GM12865 (cell line): ENCODE results near the gene BCAR3.
"Not testable (repeated sequence)": the region's sequence is repeated elsewhere in the genome, so short reads cannot be mapped to it uniquely, and the experiment has no call there.

Source experiments
- DNase-seq: peaks from one replicate; pipeline ENCODE4 v3.0.0; 2010; ENCODE audit warnings: low read depth
- H3K4me3 ChIP-seq: 2 replicates; pipeline ENCODE4 v1.5.1; 2011; ENCODE audit warnings: mild to moderate bottlenecking, low read depth, low read length, control low read depth
- TF ChIP-seq, protein P1 (sequence below): IDR thresholded peaks from 2 replicates; pipeline ENCODE4 v1.5.1; 2011; ENCODE audit warnings: low read length, control low read depth, low read depth, inconsistent platforms; ENCODE audit not compliant: insufficient read depth; ENCODE audit errors: missing control alignments

BCAR3 gene

DNA sequence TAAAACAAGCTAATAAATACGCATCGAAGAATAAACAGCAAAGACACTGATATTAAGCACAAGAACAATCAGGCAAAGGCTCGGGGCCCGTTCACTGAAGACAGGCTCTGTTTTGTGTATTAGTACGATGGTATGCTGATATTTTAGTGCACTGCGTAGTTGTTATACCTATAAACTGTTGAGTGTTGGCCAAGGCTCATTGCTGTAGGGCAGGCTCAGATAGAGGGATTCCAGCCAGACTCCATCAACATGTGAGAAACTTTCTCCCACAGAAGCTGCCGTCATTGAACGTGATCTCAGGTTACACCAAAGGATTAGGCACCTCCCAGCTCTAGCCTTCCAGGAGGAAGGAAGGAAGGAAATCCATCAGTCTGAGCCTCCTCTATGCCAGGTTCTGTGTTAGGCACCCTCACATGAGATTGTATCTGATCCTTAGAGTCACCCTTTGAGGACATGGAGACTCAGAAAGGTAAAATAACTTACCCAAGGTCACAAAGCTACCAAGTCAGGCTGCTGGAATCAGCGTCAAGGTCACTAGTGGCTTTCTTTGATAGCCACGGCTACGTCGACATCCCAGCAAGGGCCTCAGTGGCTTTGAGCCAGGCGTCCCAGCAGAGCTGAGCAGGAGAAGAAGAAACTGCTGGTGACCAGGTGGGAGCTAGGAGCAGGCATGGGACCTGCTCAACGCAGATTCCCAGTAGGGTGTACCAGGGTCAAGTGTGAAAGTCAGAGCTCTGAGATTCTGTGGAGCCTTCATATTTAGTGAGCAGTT, 14.8 kb downstream of the BCAR3 start:
- H3K4me3 ChIP-seq, result no peak overlapping the region
- TF ChIP-seq, protein P1, sequence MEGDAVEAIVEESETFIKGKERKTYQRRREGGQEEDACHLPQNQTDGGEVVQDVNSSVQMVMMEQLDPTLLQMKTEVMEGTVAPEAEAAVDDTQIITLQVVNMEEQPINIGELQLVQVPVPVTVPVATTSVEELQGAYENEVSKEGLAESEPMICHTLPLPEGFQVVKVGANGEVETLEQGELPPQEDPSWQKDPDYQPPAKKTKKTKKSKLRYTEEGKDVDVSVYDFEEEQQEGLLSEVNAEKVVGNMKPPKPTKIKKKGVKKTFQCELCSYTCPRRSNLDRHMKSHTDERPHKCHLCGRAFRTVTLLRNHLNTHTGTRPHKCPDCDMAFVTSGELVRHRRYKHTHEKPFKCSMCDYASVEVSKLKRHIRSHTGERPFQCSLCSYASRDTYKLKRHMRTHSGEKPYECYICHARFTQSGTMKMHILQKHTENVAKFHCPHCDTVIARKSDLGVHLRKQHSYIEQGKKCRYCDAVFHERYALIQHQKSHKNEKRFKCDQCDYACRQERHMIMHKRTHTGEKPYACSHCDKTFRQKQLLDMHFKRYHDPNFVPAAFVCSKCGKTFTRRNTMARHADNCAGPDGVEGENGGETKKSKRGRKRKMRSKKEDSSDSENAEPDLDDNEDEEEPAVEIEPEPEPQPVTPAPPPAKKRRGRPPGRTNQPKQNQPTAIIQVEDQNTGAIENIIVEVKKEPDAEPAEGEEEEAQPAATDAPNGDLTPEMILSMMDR, result no peak
- DNase-seq, result no peak

DNA sequence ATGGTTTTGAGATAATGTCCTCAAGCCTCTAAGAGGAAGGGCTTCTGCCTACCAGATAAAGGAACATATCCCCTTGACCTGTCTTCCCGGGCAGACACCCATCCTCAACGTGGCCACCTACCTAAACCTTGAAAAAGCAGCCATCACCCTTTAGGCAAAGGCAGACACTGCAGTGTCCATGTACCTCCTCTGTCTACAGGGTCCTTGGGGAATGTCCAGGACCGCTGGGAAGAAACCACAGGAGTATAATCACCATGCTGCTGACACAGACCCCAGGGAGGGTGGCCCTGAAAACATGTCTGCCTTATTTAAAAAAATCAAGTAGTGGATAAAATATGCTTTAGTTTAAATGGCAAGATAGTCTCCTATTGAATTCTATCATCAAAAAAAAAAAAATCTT, 16.6 kb downstream of the BCAR3 start:
- DNase-seq, result no peak
- H3K4me3 ChIP-seq, result no peak overlapping the region
- TF ChIP-seq, protein P1, result no peak

DNA sequence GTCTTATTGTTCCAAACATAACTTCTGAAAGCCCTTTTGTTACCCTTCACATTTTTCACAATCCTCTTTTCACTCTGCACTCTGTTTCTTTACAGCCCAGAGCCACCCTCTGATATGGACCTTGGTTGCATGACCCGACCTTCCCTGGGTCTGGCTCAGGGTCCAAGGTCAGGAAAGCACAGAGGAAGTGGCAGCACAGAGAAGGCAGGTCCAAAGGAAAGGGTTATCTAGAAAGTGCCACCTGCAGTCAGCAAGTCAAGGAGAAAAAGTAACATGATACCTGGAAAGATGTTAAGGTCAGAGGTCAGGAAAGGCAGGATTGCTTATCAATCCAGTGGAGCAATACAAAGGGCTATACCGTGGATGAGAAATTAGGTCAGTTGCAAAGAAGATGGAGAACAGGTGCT, 18.4 kb downstream of the BCAR3 start:
- DNase-seq, result no peak
- no peak overlapping the region for H3K4me3 ChIP-seq
- TF ChIP-seq, protein P1, result no peak

DNA sequence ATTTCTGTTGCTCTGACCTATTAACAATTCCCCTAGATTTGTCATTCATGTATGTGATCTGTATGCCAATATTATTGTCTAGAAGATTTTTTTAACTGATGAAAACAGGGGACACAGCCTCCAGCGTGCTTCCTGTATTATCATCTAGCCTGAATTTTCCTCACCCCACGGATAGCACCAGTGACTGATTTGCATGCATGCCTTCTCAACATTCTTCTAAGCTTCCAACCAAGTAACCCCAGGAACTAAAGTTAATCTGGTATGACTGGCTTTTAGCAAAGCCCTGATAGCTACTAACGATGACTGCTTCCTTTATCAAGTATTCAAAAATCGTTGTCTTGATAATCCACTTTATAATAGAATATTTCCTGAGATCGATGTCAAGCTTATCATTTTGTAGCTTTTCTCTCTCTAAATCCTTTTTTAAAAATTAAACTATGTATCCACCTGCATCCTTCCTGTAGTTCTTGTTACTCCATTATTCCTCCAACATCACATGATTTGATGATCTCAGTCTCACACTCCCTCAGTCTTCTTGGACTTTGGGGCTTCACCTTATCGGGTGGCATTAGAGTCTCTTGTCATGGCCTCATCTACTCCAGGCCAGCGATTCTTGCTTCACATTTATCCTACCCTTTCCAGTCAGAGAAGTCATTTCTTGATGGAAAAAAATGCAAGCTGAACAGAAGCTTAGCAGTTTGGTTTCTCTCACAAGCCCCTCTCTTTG, 19.0 kb downstream of the BCAR3 start:
- no peak for DNase-seq
- no peak overlapping the region for H3K4me3 ChIP-seq
- TF ChIP-seq, protein P1, result no peak

DNA sequence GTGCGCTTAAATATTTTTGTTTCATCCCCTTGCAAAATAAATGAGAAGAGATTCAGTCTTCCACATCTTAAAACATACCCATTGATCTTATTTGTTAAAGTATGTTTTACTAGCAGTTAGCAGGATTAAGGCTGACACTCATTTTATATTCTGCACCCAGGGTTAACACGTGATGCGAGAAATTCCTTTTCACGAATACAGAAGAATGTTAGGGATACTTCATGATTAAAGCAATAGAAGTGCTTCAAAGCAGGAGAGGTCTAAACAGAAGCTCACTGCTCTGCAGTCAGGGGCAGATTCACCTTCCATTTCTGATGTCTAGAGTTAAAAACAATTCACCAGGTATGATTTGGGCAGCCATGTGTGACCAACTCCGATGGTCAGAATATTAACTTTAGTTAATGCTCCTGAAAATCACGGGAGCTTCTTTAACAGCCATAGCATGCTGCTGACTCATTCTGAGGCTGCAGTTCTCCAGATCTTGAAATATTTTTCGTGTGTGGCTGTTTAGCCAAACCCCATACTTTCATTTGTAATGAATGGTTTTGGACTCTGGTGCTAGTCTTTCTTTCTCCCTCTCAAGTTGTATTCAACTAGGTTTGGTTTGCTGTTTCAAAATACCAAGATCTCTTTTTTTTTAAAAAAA, 19.7 kb downstream of the BCAR3 start:
- no peak overlapping the region for H3K4me3 ChIP-seq
- peak; percentile 13 for DNase-seq
- TF ChIP-seq, protein P1, result no peak

DNA sequence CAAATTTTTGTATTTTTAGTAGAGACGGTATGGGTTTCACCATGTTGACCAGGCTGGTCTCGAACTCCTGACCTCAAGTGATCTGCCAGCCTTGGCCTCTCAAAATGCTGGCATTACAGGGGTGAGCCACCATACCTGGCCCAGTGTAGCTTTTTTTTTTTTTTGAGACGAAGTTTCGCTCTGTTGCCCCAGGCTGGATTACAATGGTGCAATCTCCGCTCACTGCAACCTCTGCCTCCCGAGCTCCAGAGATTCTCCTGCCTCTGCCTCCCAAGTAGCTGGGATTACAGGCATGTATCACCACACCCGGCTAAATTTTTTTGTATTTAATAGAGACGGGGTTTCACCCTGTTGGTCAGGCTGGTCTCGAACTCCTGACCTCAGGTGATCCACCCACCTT, 20.3 kb downstream of the BCAR3 start:
- DNase-seq, H3K4me3 ChIP-seq: not testable (repeated sequence)

DNA sequence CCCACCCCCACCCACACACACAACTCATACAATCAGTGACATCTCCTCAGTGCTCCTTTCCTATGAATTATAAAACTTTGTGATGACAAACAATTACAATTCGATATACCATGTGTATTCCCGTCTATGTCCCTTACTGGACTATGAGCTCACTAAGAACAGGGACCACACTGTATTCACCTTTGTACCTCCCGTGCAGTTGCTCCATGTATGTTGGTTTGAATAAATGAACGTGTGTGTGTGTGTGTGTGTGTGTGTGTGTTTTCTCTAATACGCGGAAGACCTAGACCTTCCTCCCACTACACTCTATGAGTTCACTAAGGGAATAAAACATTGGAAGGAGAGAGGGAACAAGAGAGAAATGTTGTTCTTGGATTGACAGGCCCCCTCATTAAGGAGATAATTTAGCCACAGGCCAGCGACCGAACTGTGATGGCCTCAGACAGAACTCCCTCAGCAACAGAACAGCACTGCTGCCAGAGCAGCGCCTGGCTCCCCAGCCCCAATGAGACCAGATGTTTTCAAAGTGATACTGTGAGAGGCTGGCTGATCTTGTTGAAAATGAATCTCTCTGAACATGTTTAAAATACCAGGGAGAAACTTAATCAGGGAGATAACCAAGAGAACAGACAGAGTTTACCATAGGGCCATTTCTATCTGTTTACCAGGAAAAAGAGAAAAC, 21.7 kb downstream of the BCAR3 start:
- TF ChIP-seq, protein P1, result no peak
- DNase-seq, result no peak
- no peak overlapping the region for H3K4me3 ChIP-seq
